Right cardiac atrium (tissue), 5 donors: Measurements from ENCODE around the gene FGD3. TPM values are rescaled to one million over a fixed set of nuclear protein-coding genes. Genes with fewer than 3 reads are reported as not detected.
"Not testable (repeated sequence)": the region's sequence is repeated elsewhere in the genome, so short reads cannot be mapped to it uniquely, and the experiment has no call there.

ENCODE experiments used
- ATAC-seq, 2 donors: fragments of 200-7000 bp; cut with Tn5 transposase; one replicate each; pipeline versions ENCODE4 v1.8.0 to v1.9.1; 2020; ENCODE audit warnings: moderate library complexity in 2 of 2, mild to moderate bottlenecking in 1 of 2
- DNase-seq, 3 donors: peaks; one replicate each; pipeline ENCODE4 v3.0.0-alpha.2; 2020
- H3K27ac ChIP-seq: one replicate; pipeline ENCODE4 v1.5.1; 2013; ENCODE audit warnings: mild to moderate bottlenecking, low read length, control low read depth, moderate library complexity
- H3K27me3 ChIP-seq: one replicate; pipeline ENCODE4 v1.6.1; 2013; ENCODE audit not compliant: control insufficient read depth, insufficient read depth
- H3K4me1 ChIP-seq: one replicate; pipeline ENCODE4 v1.6.1; 2013; ENCODE audit warnings: low read length; ENCODE audit not compliant: control insufficient read depth, insufficient read depth
- H3K4me3 ChIP-seq: one replicate; pipeline ENCODE4 v1.5.1; 2013; ENCODE audit warnings: low read length, control low read depth
- H3K9me3 ChIP-seq: one replicate; pipeline ENCODE4 v1.6.1; 2013; ENCODE audit warnings: low read length; ENCODE audit not compliant: control insufficient read depth
- WGBS: extraction: QIAGEN DNeasy Blood & Tissue Kit; methylation state at CpG from one replicate; pipeline ENCODE4 v1.1.7; 2013; 5-methylcytosine and 5-hydroxymethylcytosine counted together
- intact Hi-C, 4 donors: fragments of 100-400 bp; cut with DNase I; formaldehyde crosslinking; loops; one replicate each; pipeline versions ENCODE4 v1.11.0 to v1.14.0; 2022 to 2023
- polyA plus RNA-seq: library from polyadenylated mRNA; stranded (reverse); fragments of 200-250 nt; gene quantifications from one replicate; pipeline ENCODE4 v1.2.3, GENCODE V29; 2013
- total RNA-seq, 4 donors: library from RNA; stranded (reverse); fragmentation: NEBNext Ultra II Directional; extraction: Animal tissue kit (Norgen Biotek cat#: 25700); gene quantifications; one replicate each; pipeline ENCODE4 v1.2.1, GENCODE V29; 2021
- donor health status: healthy with polysubstance abuse.
- donor health status: DM: no; HTN: yes; CAD: no.
- donor health status: DM: no; HTN: no; CAD: no.
- donor health status: DM: no; HTN: yes; CAD: no; lungs with severe emphysema.
- donor health status: DM: yes; HTN: yes; CAD: no.

Gene FGD3
- total and polyA plus RNA-seq, 5 donors, result 1.1 to 3.2 (median 2.9) TPM

DNA sequence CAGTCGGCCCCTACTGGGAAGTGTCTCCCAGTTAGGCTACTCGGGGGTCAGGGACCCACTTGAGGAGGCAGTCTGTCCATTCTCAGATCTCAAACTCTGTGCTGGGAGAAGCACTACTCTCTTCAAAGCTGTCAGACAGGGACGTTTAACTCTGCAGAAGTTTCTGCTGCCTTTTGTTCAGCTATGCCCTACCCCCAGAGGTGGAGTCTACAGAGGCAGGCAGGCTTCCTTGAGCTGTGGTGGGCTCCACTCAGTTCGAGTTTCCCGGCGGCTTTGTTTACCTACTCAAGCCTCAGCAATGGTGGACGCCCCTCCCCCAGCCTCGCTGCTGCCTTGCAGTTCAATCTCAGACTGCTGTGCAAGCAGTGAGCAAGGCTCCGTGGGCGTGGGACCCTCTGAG is 51.5 kb downstream of the FGD3 start:
- H3K9me3 ChIP-seq, DNase-seq, H3K27me3 ChIP-seq, H3K4me3 ChIP-seq, ATAC-seq, H3K4me1 ChIP-seq, intact Hi-C loops, H3K27ac ChIP-seq: not testable (repeated sequence)
- WGBS, result 87% methylated on average over 10 of the region's 10 CpGs

- H3K9me3 ChIP-seq, result no peaks in the 10 kb centered on the region
- H3K4me3 ChIP-seq, result no peak overlapping the region
- intact Hi-C loops, result no loop called here
- DNase-seq, result no peak
- H3K27me3 ChIP-seq, result no peaks in the 10 kb centered on the region
- no peaks in the 10 kb centered on the region for H3K4me1 ChIP-seq
- WGBS, result 86% methylated on average over 2 of the region's 2 CpGs
- no peak for ATAC-seq
- H3K27ac ChIP-seq, result no peak overlapping the region
These were observed 53.7 kb downstream of the FGD3 start for GRCh38 chr9:93001031-93001430.

- ATAC-seq (no peak), DNase-seq (no peak)
- Histone ChIP-seq H3K4me3 (no peak overlapping the region), H3K27me3 (no peaks in the 10 kb centered on the region), H3K9me3 (no peaks in the 10 kb centered on the region), H3K4me1 (no peaks in the 10 kb centered on the region), H3K27ac (no peak overlapping the region)
- intact Hi-C loops, result no loop called here
- WGBS, result 90% methylated on average over 8 of the region's 8 CpGs
These were observed 55.4 kb downstream of the FGD3 start for GRCh38 chr9:93002700-93003099.

DNA sequence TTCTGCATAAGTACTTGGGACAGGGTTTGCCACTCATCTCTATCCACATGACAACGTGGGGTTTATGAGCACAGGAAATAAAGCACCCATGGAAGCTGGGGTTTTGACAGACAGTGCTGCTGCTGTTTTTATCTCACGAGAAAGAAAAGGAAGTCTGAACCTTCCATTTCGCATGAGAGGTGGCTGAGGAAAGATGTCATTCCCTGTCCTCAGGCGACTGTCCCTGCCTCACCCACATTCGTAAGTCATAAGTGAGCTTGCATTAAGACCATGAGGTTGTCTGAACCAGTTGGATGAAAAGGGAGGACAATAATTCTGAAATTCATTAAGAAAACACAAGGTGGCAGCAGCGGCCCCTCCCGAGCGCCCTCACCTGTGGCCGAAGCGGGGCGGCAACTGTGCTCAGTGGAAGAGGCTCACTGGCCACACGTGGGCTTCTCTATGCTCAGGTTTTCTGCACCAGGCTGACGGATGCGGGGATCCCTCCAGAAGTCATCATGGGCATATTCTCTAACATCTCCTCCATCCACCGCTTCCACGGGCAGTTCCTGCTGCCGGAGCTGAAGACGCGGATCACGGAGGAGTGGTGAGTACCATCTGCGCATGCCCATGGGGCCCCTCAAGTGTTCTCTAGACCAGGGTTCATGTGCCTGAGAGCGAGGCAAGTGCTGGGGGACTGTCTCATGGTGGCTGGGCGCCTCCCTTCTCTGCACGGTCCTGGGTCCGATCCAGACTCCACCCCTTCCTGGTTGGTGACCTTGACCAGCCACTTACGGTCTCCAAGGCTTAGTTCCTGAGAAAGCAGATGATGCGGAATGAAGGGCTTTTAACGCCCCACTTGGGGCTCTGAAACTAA is 56.5 kb downstream of the FGD3 start:
- ATAC-seq, result peak; percentile 86 to 87

GRCh38 chr9:93004561-93004960 is 57.2 kb downstream of the FGD3 start:
- ATAC-seq (peak in 1 of 2 donors; percentile 17), DNase-seq (no peak)
- H3K27me3 ChIP-seq, result no peaks in the 10 kb centered on the region
- H3K27ac ChIP-seq, result no peak overlapping the region
- no peaks in the 10 kb centered on the region for H3K9me3 ChIP-seq
- WGBS, result 93% methylated on average over 9 of the region's 9 CpGs
- no peak overlapping the region for H3K4me3 ChIP-seq
- H3K4me1 ChIP-seq, result no peaks in the 10 kb centered on the region
- intact Hi-C loops, result no loop called here

More for the DNA sequence above, 56.5 kb downstream of the FGD3 start:
- Histone ChIP-seq H3K27ac (no peak overlapping the region), H3K9me3 (no peaks in the 10 kb centered on the region), H3K4me1 (no peaks in the 10 kb centered on the region), H3K4me3 (no peak overlapping the region), H3K27me3 (no peaks in the 10 kb centered on the region)
- peak in 2 of 3 donors; percentile 70 to 75 for DNase-seq
- intact Hi-C loops, result no loop called here
- WGBS, result 37% methylated on average over 28 of the region's 28 CpGs

GRCh38 chr9:93005876-93006275 is 58.6 kb downstream of the FGD3 start:
- intact Hi-C loops, result no loop called here
- Histone ChIP-seq H3K27ac (no peak overlapping the region), H3K9me3 (no peaks in the 10 kb centered on the region), H3K27me3 (no peaks in the 10 kb centered on the region), H3K4me1 (no peaks in the 10 kb centered on the region), H3K4me3 (no peak overlapping the region)
- WGBS, result 88% methylated on average over 12 of the region's 12 CpGs
- no peak for DNase-seq
- no peak for ATAC-seq

GRCh38 chr9:93007529-93008058 is 60.3 kb downstream of the FGD3 start:
- Histone ChIP-seq H3K4me1 (no peaks in the 10 kb centered on the region), H3K4me3 (no peak overlapping the region), H3K9me3 (no peaks in the 10 kb centered on the region), H3K27ac (no peak overlapping the region), H3K27me3 (no peaks in the 10 kb centered on the region)
- no peak for ATAC-seq
- no peak for DNase-seq
- 78% methylated on average over 12 of the region's 12 CpGs for WGBS
- intact Hi-C loops, result no loop called here

GRCh38 chr9:93008457-93008856 is 61.1 kb downstream of the FGD3 start:
- WGBS, result 95% methylated on average over 8 of the region's 8 CpGs
- Histone ChIP-seq H3K27me3 (no peaks in the 10 kb centered on the region), H3K4me1 (no peaks in the 10 kb centered on the region), H3K9me3 (no peaks in the 10 kb centered on the region), H3K4me3 (no peak overlapping the region), H3K27ac (no peak overlapping the region)
- intact Hi-C loops, result no loop called here
- DNase-seq (no peak), ATAC-seq (no peak)

DNA sequence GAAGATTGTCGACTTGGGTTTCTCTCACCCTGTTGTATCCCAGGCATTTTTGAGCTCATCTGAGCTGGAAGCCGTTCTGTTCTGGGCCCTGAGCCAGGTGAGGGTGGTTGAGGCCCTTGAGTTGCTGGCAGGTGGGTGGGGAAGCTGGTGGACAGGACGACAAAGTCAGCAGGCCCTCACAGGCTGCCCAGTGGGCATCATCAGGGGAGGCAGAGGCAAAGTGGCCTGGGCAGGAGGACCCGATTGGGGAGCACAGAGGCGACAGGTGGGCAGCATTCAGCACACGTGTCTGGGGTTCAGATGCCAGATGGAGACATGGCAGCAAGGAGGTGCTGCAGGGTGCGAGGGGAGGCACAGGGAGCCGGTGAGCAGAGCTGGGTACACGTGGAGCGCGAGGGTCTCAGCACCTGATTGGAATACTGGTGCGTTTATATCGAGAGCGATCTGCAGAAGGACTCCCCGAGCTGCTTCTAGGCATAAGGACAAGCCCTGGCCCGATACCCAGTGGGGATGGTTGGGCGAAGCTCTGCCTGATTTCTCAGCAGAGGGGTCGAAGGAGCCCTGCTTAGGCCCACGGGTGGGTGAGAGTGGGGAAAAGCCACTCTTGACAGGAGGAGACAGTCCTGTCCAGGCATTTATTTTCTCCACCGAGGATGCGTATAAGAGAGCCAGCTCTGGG is 62.2 kb downstream of the FGD3 start:
- intact Hi-C loops, result no loop called here
- H3K4me3 ChIP-seq, result no peak overlapping the region
- H3K27me3 ChIP-seq, result no peaks in the 10 kb centered on the region
- ATAC-seq (no peak), DNase-seq (no peak)
- H3K4me1 ChIP-seq, result no peaks in the 10 kb centered on the region
- WGBS, result 84% methylated on average over 21 of the region's 21 CpGs
- H3K27ac ChIP-seq, result no peak overlapping the region
- no peaks in the 10 kb centered on the region for H3K9me3 ChIP-seq

DNA sequence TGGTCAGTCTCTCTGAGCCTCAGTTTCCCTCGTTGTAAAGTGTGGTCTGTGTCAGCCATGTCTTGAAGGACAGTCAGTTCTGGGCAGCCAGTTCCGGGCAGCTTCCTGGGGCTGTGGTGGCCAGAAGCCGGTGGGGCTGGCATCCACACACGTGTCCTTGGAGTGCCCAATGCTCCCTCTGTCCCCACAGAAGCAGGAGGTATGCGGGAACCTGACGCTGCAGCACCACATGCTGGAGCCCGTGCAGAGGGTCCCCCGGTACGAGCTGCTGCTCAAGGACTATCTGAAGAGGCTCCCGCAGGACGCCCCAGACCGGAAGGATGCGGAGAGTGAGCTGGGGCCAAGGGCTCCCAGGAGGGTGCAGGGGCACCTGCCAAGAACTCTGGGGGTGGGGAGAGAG is 62.7 kb downstream of the FGD3 start:
- Histone ChIP-seq H3K4me3 (no peak overlapping the region), H3K4me1 (no peaks in the 10 kb centered on the region), H3K27me3 (no peaks in the 10 kb centered on the region), H3K9me3 (no peaks in the 10 kb centered on the region), H3K27ac (no peak overlapping the region)
- ATAC-seq, result no peak
- WGBS, result 71% methylated on average over 13 of the region's 13 CpGs
- intact Hi-C loops, result no loop called here
- DNase-seq, result no peak

DNA sequence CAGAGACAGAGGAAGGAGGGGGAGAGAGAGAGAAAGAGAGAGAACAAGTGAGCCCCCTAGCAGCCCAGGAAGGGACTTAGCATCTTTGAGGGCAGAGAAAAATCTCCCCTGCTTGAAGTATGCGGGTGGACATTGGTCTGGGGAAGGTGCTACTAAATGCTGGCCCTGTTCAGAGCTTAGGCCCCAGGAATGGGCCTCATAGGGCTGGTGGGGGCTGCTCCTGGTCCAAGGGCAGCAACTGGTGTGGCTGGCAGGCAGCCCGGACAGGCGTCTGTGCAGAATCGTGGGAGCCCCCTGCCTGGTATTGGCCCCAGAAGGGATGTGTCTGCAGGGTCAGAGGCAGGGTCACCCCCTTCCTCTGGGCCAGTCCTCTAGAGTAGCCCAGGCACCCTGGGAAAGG is 63.4 kb downstream of the FGD3 start:
- DNase-seq, result no peak
- Histone ChIP-seq H3K27ac (no peak overlapping the region), H3K9me3 (no peaks in the 10 kb centered on the region), H3K4me1 (no peaks in the 10 kb centered on the region), H3K27me3 (no peaks in the 10 kb centered on the region), H3K4me3 (no peak overlapping the region)
- whole genome bisulfite sequencing, result 52% methylated on average over 4 of the region's 4 CpGs
- intact Hi-C loops, result no loop called here
- ATAC-seq, result no peak
